GM06990 (cell line): ENCODE data around the gene KLHL3.

Experiments
- DNase-seq: peaks from one replicate; pipeline ENCODE4 v3.0.0-alpha.2; 2011; ENCODE audit not compliant: insufficient read length; ENCODE audit errors: extremely low read depth
- H3K27me3 ChIP-seq: replicated peaks from 2 replicates; pipeline ENCODE4 v1.6.0; 2011; ENCODE audit warnings: low read length; ENCODE audit not compliant: control insufficient read depth, insufficient read depth
- H3K36me3 ChIP-seq: 2 replicates; pipeline ENCODE4 v1.5.1; 2011; ENCODE audit warnings: low read length; ENCODE audit not compliant: control insufficient read depth, insufficient read depth
- H3K4me3 ChIP-seq: replicated peaks from 2 replicates; pipeline ENCODE4 v1.5.1; 2011; ENCODE audit warnings: low read depth, mild to moderate bottlenecking, control low read depth, low read length
- TF ChIP-seq, protein P1 (sequence below): IDR thresholded peaks from 2 replicates; pipeline ENCODE4 v1.5.1; 2011; ENCODE audit warnings: low read length, control low read depth, mild to moderate bottlenecking, inconsistent platforms; ENCODE audit not compliant: insufficient read depth, poor library complexity, severe bottlenecking

KLHL3 gene

DNA sequence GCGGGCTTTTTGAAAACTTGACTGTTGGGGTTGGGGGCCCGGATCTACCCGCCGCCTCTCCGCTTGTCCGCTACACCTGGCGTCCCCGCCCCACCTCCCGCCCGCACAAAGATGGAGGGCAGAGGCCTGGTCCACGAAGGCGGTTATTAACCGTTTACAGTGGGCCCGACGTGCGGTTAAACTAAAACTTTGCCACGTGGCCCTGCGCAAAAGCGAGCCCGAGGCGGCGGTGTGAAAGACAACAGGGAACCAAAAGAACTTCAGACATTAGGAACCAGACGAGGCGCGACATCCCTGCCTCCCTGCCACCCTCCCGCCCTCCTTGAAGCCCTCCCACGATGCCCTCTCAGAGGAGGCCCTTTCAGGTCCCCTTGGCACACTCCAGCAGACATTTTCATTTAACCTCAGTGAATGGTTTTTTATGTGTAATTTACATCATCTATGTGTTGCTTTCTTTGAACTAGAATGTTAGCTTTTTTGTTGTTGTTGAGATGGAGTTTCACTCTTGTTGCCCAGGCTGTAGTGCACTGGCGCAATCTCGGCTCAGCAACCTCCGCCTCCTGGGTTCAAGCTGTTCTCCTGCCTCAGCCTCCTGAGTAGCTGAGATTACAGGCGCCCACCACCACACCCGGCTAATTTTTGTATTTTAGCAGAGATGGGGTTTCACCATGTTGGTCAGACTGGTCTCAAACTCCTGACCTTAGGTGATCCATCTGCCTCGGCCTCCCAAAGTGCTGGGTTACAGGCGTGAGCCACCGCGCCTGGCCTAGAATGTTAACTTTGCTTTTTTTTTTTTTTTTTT is 19.3 kb upstream of the KLHL3 start:
- Histone ChIP-seq H3K4me3 (peak overlapping the region; percentile 74), H3K27me3 (no peaks in the 10 kb centered on the region), H3K36me3 (no peaks in the 10 kb centered on the region; the same call in 1 of the 2 replicates)
- TF ChIP-seq, protein P1, sequence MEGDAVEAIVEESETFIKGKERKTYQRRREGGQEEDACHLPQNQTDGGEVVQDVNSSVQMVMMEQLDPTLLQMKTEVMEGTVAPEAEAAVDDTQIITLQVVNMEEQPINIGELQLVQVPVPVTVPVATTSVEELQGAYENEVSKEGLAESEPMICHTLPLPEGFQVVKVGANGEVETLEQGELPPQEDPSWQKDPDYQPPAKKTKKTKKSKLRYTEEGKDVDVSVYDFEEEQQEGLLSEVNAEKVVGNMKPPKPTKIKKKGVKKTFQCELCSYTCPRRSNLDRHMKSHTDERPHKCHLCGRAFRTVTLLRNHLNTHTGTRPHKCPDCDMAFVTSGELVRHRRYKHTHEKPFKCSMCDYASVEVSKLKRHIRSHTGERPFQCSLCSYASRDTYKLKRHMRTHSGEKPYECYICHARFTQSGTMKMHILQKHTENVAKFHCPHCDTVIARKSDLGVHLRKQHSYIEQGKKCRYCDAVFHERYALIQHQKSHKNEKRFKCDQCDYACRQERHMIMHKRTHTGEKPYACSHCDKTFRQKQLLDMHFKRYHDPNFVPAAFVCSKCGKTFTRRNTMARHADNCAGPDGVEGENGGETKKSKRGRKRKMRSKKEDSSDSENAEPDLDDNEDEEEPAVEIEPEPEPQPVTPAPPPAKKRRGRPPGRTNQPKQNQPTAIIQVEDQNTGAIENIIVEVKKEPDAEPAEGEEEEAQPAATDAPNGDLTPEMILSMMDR = no peak
- no peak for DNase-seq

DNA sequence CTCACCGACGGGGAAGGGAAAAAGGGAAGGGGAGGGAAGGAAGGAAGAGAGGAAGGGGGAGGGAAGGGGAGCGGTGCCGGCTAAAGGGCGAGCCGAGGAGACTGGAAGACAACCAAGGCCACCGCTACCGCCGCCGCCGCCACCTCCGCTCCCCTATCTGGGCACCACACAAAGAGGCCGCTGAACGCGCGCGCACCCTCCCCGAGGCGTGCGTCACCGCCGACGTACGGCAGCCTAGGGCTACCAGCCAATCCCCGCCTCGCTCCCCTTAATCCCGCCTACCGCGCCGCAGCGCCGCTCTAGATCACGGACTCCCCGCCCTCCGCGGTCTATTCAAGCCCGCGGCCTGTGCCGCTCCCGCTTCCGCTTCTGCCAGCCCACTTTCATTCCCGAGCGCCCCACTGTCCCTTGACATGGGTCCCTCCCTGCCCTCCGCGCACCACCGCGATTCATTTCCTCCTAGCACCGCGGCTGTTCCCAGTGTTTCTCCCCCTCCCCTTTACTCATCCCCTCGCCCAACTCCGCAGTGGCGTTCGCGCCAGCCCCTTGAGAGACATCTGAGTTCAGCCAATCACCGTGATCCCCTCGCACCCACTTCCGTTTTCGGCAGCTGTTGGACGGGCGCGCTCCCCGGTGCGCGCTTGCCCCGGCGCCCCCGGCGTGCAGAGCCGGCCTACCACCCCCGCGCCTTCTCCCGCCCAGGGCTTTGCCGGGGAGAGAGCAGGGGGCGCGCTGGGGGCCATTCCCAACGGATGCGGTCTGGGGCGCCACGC is 18.5 kb upstream of the KLHL3 start, which contains the start of gene HNRNPA0:
TSS of gene HNRNPA0 (minus strand) at position 176 of the 773 bp plus-strand sequence. CDS start 297 bp downstream, outside the sequence.
- Histone ChIP-seq H3K27me3 (no peaks in the 10 kb centered on the region), H3K4me3 (peak within 1 kb of the TSS; percentile 74), H3K36me3 (no peaks in the 10 kb centered on the region; the same call in 1 of the 2 replicates)
- DNase-seq = peak; percentile 99
- TF ChIP-seq, protein P1 = no peak

DNA sequence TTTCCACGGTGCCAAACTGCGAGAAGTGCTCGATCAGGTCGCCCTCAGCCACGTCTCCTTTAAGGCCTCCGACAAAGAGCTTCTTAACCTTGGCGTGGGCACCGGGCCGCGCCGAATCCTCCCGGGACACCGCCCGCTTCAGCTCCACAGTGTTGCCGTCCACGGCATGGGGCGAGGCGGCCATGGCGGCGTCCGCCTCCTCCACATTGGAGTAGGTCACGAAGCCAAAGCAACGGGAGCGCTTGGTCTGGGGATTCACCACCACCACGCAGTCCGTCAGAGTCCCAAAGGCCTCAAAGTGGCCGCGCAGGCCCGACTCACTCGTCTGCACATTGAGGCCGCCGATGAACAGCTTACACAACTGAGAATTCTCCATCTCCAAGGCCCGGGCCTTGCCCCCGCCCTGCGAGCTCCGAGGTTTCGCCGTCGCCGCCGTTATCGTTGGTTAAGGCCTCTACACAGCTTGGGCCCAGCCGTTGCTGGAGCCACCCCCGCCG is 17.9 kb upstream of the KLHL3 start:
- DNase-seq = no peak
- TF ChIP-seq, protein P1 = no peak
- H3K36me3 ChIP-seq = no peaks in the 10 kb centered on the region; the same call in 1 of the 2 replicates
- H3K4me3 ChIP-seq = peak overlapping the region; percentile 74
- H3K27me3 ChIP-seq = no peaks in the 10 kb centered on the region

DNA sequence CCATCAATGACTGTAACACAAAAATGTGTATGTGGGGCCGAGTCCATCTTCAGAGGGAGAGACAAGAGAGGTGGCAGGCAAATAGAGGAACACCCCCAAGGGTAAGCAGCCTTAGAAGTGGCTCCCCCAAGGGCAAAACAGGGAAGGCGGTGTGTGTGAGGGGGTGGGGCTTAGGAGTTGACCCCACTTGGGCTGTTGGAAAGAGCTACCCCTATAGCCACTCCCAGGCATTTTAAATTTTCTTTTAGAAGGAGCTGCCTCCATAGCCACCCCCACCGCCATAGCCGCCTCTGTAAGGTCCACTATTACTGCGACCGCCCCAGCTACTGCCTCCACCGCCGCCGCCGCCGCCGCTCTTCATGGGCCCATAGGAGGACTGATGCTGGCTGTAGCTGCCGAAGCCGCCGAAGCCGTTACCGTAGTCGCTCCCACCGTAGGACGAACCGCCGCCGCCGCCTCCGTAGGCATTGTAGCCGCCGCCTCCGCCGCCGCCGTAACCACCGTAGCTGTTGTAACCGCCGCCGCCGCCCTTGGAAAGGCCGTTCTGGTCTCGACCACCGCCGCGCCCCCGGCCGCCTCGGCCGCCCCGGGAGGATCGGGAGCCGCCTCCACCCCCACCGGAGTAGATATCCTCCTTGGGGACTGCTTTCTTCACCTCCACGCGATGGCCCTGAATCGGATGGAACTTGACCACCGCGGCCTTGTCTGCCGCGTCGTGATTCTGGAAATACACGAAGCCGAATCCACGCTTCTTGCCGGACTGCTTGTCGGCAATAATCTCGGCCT is 17.2 kb upstream of the KLHL3 start:
- no peaks in the 10 kb centered on the region; the same call in 1 of the 2 replicates for H3K36me3 ChIP-seq
- TF ChIP-seq, protein P1 = no peak
- H3K27me3 ChIP-seq = no peaks in the 10 kb centered on the region
- peak; percentile 38 for DNase-seq
- peak overlapping the region; percentile 74 for H3K4me3 ChIP-seq

DNA sequence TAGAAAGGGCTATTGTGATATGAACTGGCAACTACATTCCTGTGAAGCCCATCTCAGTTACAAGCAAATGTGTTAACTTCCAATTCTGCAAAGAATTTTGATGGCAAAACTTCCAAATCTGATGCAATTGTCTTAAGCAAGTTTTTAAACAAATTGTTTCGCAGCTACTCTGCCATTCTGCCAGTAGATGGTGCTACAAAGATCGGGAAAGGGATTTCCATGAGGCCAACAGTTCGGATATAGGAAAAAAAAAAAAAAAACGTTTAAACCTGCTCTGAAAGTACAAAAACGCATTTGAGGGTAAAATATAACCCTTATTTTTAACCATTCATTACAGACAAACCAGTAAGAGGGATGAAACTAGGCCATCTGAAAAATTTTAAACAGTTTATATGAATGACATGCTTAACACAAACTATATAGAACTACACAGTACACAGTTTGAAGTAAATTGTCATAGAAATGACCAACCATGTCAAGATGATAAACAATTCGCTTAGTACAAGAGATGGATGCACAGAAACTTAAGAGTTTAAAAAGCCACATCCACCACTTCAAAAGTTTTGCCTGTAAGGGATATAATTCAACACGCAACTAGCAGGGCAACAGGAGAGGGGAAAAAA is 16.1 kb upstream of the KLHL3 start:
- no peaks in the 10 kb centered on the region; the same call in 1 of the 2 replicates for H3K36me3 ChIP-seq
- DNase-seq = no peak
- no peaks in the 10 kb centered on the region for H3K27me3 ChIP-seq
- H3K4me3 ChIP-seq = peak overlapping the region; percentile 74
- TF ChIP-seq, protein P1 = peak; percentile 80
